BLaER1 treated with 17β-estradiol and CSF1 and Interleukin-3, amounts not matched to agents 10 nM and 100 nM (cell line): Measurements from ENCODE around the gene CDH6.

Source experiments
- H3K27ac ChIP-seq, 11 experiments: shearing (Covaris generic); formaldehyde crosslinking; 2 replicates each; pipeline ENCODE4 v1.8.1; 2022
- H3K27me3 ChIP-seq, 11 experiments: shearing (Covaris generic); formaldehyde crosslinking; 2 replicates each; pipeline ENCODE4 v1.8.1; 2022
- H3K36me3 ChIP-seq, 11 experiments: shearing (Covaris generic); formaldehyde crosslinking; 2 replicates each; pipeline ENCODE4 v1.8.1; 2022
- H3K4me1 ChIP-seq, 10 experiments: shearing (Covaris generic); formaldehyde crosslinking; 2 replicates each; pipeline ENCODE4 v1.8.1; 2022
- H3K4me2 ChIP-seq, 11 experiments: shearing (Covaris generic); formaldehyde crosslinking; 2 replicates each; pipeline ENCODE4 v1.8.1; 2022
- H3K4me3 ChIP-seq, 10 experiments: shearing (Covaris generic); formaldehyde crosslinking; 2 replicates each; pipeline ENCODE4 v1.8.1; 2022
- H3K9ac ChIP-seq, 11 experiments: shearing (Covaris generic); formaldehyde crosslinking; 2 replicates each; pipeline ENCODE4 v1.8.1; 2022
- H3K9me3 ChIP-seq, 11 experiments: shearing (Covaris generic); formaldehyde crosslinking; replicated peaks in 1 of 11; 2 replicates each; pipeline ENCODE4 v1.8.1; 2022
- H4K20me1 ChIP-seq, 11 experiments: shearing (Covaris generic); formaldehyde crosslinking; 2 replicates each; pipeline ENCODE4 v1.8.1; 2022
- Cebpa-rat ChIP-seq, 11 experiments: shearing (Covaris generic); IDR thresholded peaks; 2 replicates each; pipeline ENCODE4 v1.8.1; 2022

Gene CDH6

GRCh38 chr5:31214229-31214628 lies 20.7 kb downstream of the CDH6 start:
- Histone ChIP-seq H3K27me3 (no peaks in the 10 kb centered on the region), H3K4me3 (no peak overlapping the region), H3K9ac (no peak overlapping the region), H3K27ac (no peak overlapping the region), H4K20me1 (no peaks in the 10 kb centered on the region), H3K9me3 (no peaks in the 10 kb centered on the region), H3K36me3 (no peaks in the 10 kb centered on the region), H3K4me1 (no peaks in the 10 kb centered on the region), H3K4me2 (no peak overlapping the region)
- no peak for TF ChIP-seq Cebpa-rat (IDR thresholded peaks at IDR 0.05)

GRCh38 chr5:31215236-31215635 lies 21.8 kb downstream of the CDH6 start:
- no peak for TF ChIP-seq Cebpa-rat (IDR thresholded peaks at IDR 0.05)
- no peak overlapping the region for H3K4me2 ChIP-seq
- H3K27ac ChIP-seq: no peak overlapping the region
- H3K27me3 ChIP-seq: no peaks in the 10 kb centered on the region
- H3K4me1 ChIP-seq: no peaks in the 10 kb centered on the region
- no peaks in the 10 kb centered on the region for H3K9me3 ChIP-seq
- H3K4me3 ChIP-seq: no peak overlapping the region
- H3K9ac ChIP-seq: no peak overlapping the region
- H3K36me3 ChIP-seq: no peaks in the 10 kb centered on the region
- H4K20me1 ChIP-seq: no peaks in the 10 kb centered on the region

GRCh38 chr5:31217446-31217845 lies 24.0 kb downstream of the CDH6 start:
- Histone ChIP-seq H3K4me1 (no peaks in the 10 kb centered on the region), H3K27ac (no peak overlapping the region), H4K20me1 (no peaks in the 10 kb centered on the region), H3K36me3 (no peaks in the 10 kb centered on the region), H3K9ac (no peak overlapping the region), H3K9me3 (no peaks in the 10 kb centered on the region), H3K4me2 (no peak overlapping the region), H3K27me3 (no peaks in the 10 kb centered on the region), H3K4me3 (no peak overlapping the region)
- TF ChIP-seq Cebpa-rat (IDR thresholded peaks at IDR 0.05): no peak

- Histone ChIP-seq H3K4me3 (no peak overlapping the region), H3K9me3 (no peaks in the 10 kb centered on the region), H4K20me1 (no peaks in the 10 kb centered on the region), H3K27me3 (no peaks in the 10 kb centered on the region), H3K4me1 (no peaks in the 10 kb centered on the region), H3K9ac (no peak overlapping the region), H3K36me3 (no peaks in the 10 kb centered on the region), H3K27ac (no peak overlapping the region), H3K4me2 (no peak overlapping the region)
- TF ChIP-seq Cebpa-rat (IDR thresholded peaks at IDR 0.05): no peak
Measured at GRCh38 chr5:31218978-31219377, 25.5 kb downstream of the CDH6 start.

- H3K4me3 ChIP-seq: no peak overlapping the region
- no peaks in the 10 kb centered on the region for H3K4me1 ChIP-seq
- peaks cover 0 to 12% (median 0%) of the 10 kb centered on the region in 11 experiments; a peak in 8 of 22 replicates for H3K9me3 ChIP-seq
- no peaks in the 10 kb centered on the region for H4K20me1 ChIP-seq
- H3K4me2 ChIP-seq: no peak overlapping the region
- TF ChIP-seq Cebpa-rat (IDR thresholded peaks at IDR 0.05): no peak
- no peaks in the 10 kb centered on the region for H3K36me3 ChIP-seq
- no peaks in the 10 kb centered on the region for H3K27me3 ChIP-seq
- H3K9ac ChIP-seq: no peak overlapping the region
- H3K27ac ChIP-seq: no peak overlapping the region
Measured at GRCh38 chr5:31221001-31221400, 27.5 kb downstream of the CDH6 start.

GRCh38 chr5:31225118-31225517 lies 31.6 kb downstream of the CDH6 start:
- H3K27ac ChIP-seq: no peak overlapping the region
- H3K9me3 ChIP-seq: peaks cover 0 to 12% (median 0%) of the 10 kb centered on the region in 11 experiments; a peak in 8 of 22 replicates
- TF ChIP-seq Cebpa-rat (IDR thresholded peaks at IDR 0.05): no peak
- no peaks in the 10 kb centered on the region for H3K27me3 ChIP-seq
- no peaks in the 10 kb centered on the region for H4K20me1 ChIP-seq
- no peaks in the 10 kb centered on the region for H3K4me1 ChIP-seq
- H3K4me3 ChIP-seq: no peak overlapping the region
- H3K36me3 ChIP-seq: no peaks in the 10 kb centered on the region
- no peak overlapping the region for H3K4me2 ChIP-seq
- H3K9ac ChIP-seq: no peak overlapping the region

- no peak overlapping the region for H3K4me2 ChIP-seq
- no peaks in the 10 kb centered on the region for H3K27me3 ChIP-seq
- no peak overlapping the region for H3K4me3 ChIP-seq
- H3K27ac ChIP-seq: no peak overlapping the region
- no peaks in the 10 kb centered on the region for H4K20me1 ChIP-seq
- no peaks in the 10 kb centered on the region for H3K36me3 ChIP-seq
- no peaks in the 10 kb centered on the region for H3K4me1 ChIP-seq
- no peak for TF ChIP-seq Cebpa-rat (IDR thresholded peaks at IDR 0.05)
- peaks cover 0 to 12% (median 0%) of the 10 kb centered on the region in 11 experiments; a peak in 8 of 22 replicates for H3K9me3 ChIP-seq
- H3K9ac ChIP-seq: no peak overlapping the region
Measured at GRCh38 chr5:31225613-31226012, 32.1 kb downstream of the CDH6 start.

GRCh38 chr5:31226651-31227050 lies 33.2 kb downstream of the CDH6 start:
- H3K4me1 ChIP-seq: no peaks in the 10 kb centered on the region
- no peaks in the 10 kb centered on the region for H3K27me3 ChIP-seq
- no peak overlapping the region for H3K4me2 ChIP-seq
- H3K36me3 ChIP-seq: no peaks in the 10 kb centered on the region
- TF ChIP-seq Cebpa-rat (IDR thresholded peaks at IDR 0.05): no peak
- H3K4me3 ChIP-seq: no peak overlapping the region
- H3K9ac ChIP-seq: no peak overlapping the region
- H3K27ac ChIP-seq: no peak overlapping the region
- H3K9me3 ChIP-seq: peaks cover 0 to 12% (median 0%) of the 10 kb centered on the region in 11 experiments; a peak in 8 of 22 replicates
- no peaks in the 10 kb centered on the region for H4K20me1 ChIP-seq

- Histone ChIP-seq H3K36me3 (no peaks in the 10 kb centered on the region), H4K20me1 (no peaks in the 10 kb centered on the region), H3K4me1 (no peaks in the 10 kb centered on the region), H3K27ac (no peak overlapping the region), H3K27me3 (no peaks in the 10 kb centered on the region), H3K9ac (no peak overlapping the region), H3K4me2 (no peak overlapping the region), H3K4me3 (no peak overlapping the region), H3K9me3 (peaks cover 0 to 12% (median 0%) of the 10 kb centered on the region in 11 experiments; a peak in 8 of 22 replicates)
- TF ChIP-seq Cebpa-rat (IDR thresholded peaks at IDR 0.05): no peak
Measured at GRCh38 chr5:31229266-31229665, 35.8 kb downstream of the CDH6 start.

GRCh38 chr5:31231177-31231838 lies 37.8 kb downstream of the CDH6 start:
- H4K20me1 ChIP-seq: no peaks in the 10 kb centered on the region
- H3K4me2 ChIP-seq: no peak overlapping the region

More at GRCh38 chr5:31231177-31231838, 37.8 kb downstream of the CDH6 start:
- no peak overlapping the region for H3K27ac ChIP-seq
- H3K4me3 ChIP-seq: no peak overlapping the region
- no peak overlapping the region for H3K9ac ChIP-seq
- peaks cover 0 to 5% (median 4%) of the 10 kb centered on the region in 10 experiments; a peak in 6 of 20 replicates for H3K4me1 ChIP-seq
- no peaks in the 10 kb centered on the region for H3K36me3 ChIP-seq
- no peaks in the 10 kb centered on the region for H3K27me3 ChIP-seq
- H3K9me3 ChIP-seq: 0 out of 22 replicates have a peak, but pooled peaks cover 0 to 2% (median 0%) of the 10 kb centered on the region in 11 experiments
- TF ChIP-seq Cebpa-rat (IDR thresholded peaks at IDR 0.05): no peak
